Muscle layer of duodenum (tissue), 2 donors: ENCODE results near the gene TNFAIP8.
"Not testable (repeated sequence)": the region's sequence is repeated elsewhere in the genome, so short reads cannot be mapped to it uniquely, and the experiment has no call there.

Experiments used
- H3K27ac ChIP-seq: one replicate; pipeline ENCODE4 v1.7.0; 2013; ENCODE audit warnings: mild to moderate bottlenecking, low read length
- H3K27me3 ChIP-seq: one replicate; pipeline ENCODE4 v1.7.0; 2013; ENCODE audit warnings: low read depth, mild to moderate bottlenecking, control low read depth, low read length
- H3K36me3 ChIP-seq, 2 donors: one replicate each; pipeline ENCODE4 v1.7.0; 2013; ENCODE audit warnings: low read length in 2 of 2, control low read depth in 1 of 2, mild to moderate bottlenecking in 1 of 2; ENCODE audit not compliant: insufficient read depth in 2 of 2, control insufficient read depth in 1 of 2
- H3K4me1 ChIP-seq, 2 donors: one replicate each; pipeline ENCODE4 v1.7.0; 2013; ENCODE audit warnings: low read length in 2 of 2, mild to moderate bottlenecking in 2 of 2, control low read depth in 1 of 2, moderate library complexity in 1 of 2; ENCODE audit not compliant: insufficient read depth in 2 of 2, control insufficient read depth in 1 of 2
- H3K4me3 ChIP-seq, 2 donors: one replicate each; pipeline ENCODE4 v1.7.0; 2013; ENCODE audit warnings: low read length in 2 of 2, low read depth in 1 of 2, mild to moderate bottlenecking in 1 of 2
- H3K9me3 ChIP-seq, 2 donors: one replicate each; pipeline ENCODE4 v1.7.0; 2013; ENCODE audit warnings: low read length in 2 of 2, control low read depth in 1 of 2, mild to moderate bottlenecking in 1 of 2; ENCODE audit not compliant: control insufficient read depth in 1 of 2
- donor health status: healthy.

TNFAIP8 gene

GRCh38 chr5:119435436-119436132, 79.8 kb downstream of the TNFAIP8 start:
- Histone ChIP-seq H3K36me3 (no peaks in the 10 kb centered on the region), H3K27me3 (no peaks in the 10 kb centered on the region), H3K4me1 (no peaks in the 10 kb centered on the region), H3K27ac (no peak overlapping the region), H3K9me3 (no peaks in the 10 kb centered on the region), H3K4me3 (no peak overlapping the region)

- H3K36me3 ChIP-seq, H3K9me3 ChIP-seq, H3K4me3 ChIP-seq, H3K27ac ChIP-seq, H3K4me1 ChIP-seq, H3K27me3 ChIP-seq: not testable (repeated sequence)
These were observed 82.2 kb downstream of the TNFAIP8 start for GRCh38 chr5:119437785-119438586.

GRCh38 chr5:119438587-119438917, 82.7 kb downstream of the TNFAIP8 start:
- not testable (repeated sequence) for H3K36me3 ChIP-seq, H3K27ac ChIP-seq, H3K4me1 ChIP-seq, H3K4me3 ChIP-seq, H3K27me3 ChIP-seq, H3K9me3 ChIP-seq

- Histone ChIP-seq H3K27ac (no peak overlapping the region), H3K27me3 (no peaks in the 10 kb centered on the region), H3K9me3 (peaks cover 0 to 2% of the 10 kb centered on the region in 2 donors), H3K4me1 (no peaks in the 10 kb centered on the region), H3K36me3 (no peaks in the 10 kb centered on the region), H3K4me3 (peak overlapping the region in 1 of 2 donors; percentile 24)
These were observed 83.4 kb downstream of the TNFAIP8 start for GRCh38 chr5:119439140-119439631.

GRCh38 chr5:119439632-119440031, 83.8 kb downstream of the TNFAIP8 start:
- not testable (repeated sequence) for H3K27me3 ChIP-seq, H3K36me3 ChIP-seq, H3K9me3 ChIP-seq, H3K4me3 ChIP-seq, H3K4me1 ChIP-seq, H3K27ac ChIP-seq

GRCh38 chr5:119444643-119445042, 88.8 kb downstream of the TNFAIP8 start:
- not testable (repeated sequence) for H3K36me3 ChIP-seq, H3K27me3 ChIP-seq, H3K9me3 ChIP-seq, H3K4me1 ChIP-seq, H3K27ac ChIP-seq, H3K4me3 ChIP-seq

GRCh38 chr5:119445544-119445943, 89.7 kb downstream of the TNFAIP8 start:
- Histone ChIP-seq H3K9me3 (peaks cover 0 to 9% of the 10 kb centered on the region in 2 donors), H3K4me3 (no peak overlapping the region), H3K27me3 (no peaks in the 10 kb centered on the region), H3K27ac (no peak overlapping the region), H3K4me1 (no peaks in the 10 kb centered on the region), H3K36me3 (no peaks in the 10 kb centered on the region)
